Cardiac muscle cell (in vitro differentiated cells and primary cell): Measurements from ENCODE around the gene TTC28. TPM values are rescaled to one million over a fixed set of nuclear protein-coding genes. Genes with fewer than 3 reads are reported as not detected.

Experiments
- DNase-seq, 2 donors: peaks; one replicate each; pipeline versions ENCODE4 v3.0.0 to v3.0.0-alpha.2; 2010 to 2017; ENCODE audit warnings: low read depth in 1 of 2, low spot score in 1 of 2
- H3K27ac ChIP-seq: fragments of 200-600 bp; sonication (generic); 2 replicates; pipeline ENCODE4 v1.5.1; 2016
- H3K27me3 ChIP-seq: fragments of 200-600 bp; sonication (generic); 2 replicates; pipeline ENCODE4 v1.6.0; 2016; ENCODE audit warnings: control low read depth
- H3K36me3 ChIP-seq: fragments of 200-600 bp; sonication (generic); 2 replicates; pipeline ENCODE4 v1.5.1; 2016; ENCODE audit warnings: control low read depth
- H3K4me1 ChIP-seq: fragments of 200-600 bp; sonication (generic); 2 replicates; pipeline ENCODE4 v1.8.1; 2017; ENCODE audit warnings: low read depth, mild to moderate bottlenecking, mixed run types
- H3K4me3 ChIP-seq: fragments of 200-600 bp; sonication (generic); 2 replicates; pipeline ENCODE4 v1.5.1; 2016; ENCODE audit warnings: mild to moderate bottlenecking
- H3K9me3 ChIP-seq: fragments of 200-600 bp; sonication (generic); 2 replicates; pipeline ENCODE4 v1.5.1; 2017; ENCODE audit warnings: low read depth, mild to moderate bottlenecking, control low read depth
- polyA plus RNA-seq: library from polyadenylated mRNA; unstranded; fragments of >200 nt; fragmentation: Nextera tagmentation; extraction: Ambion mirVana; gene quantifications from 2 replicates; pipeline ENCODE4 v1.2.1, GENCODE V29; 2016
- total RNA-seq: library from RNA; depleted of rRNA; stranded (reverse); fragments of >200 nt; gene quantifications from 2 replicates; pipeline ENCODE4 v1.2.3, GENCODE V29; 2016
- TF ChIP-seq, protein P1 (sequence below): IDR thresholded peaks from 2 replicates; pipeline ENCODE4 v1.5.1; 2012; ENCODE audit warnings: low read depth, mild to moderate bottlenecking, low read length

TTC28 gene
- total and polyA plus RNA-seq, 2 experiments from 2014 or later = 27.3 to 109 TPM

GRCh38 chr22:28024422-28024888, 655.2 kb downstream of the TTC28 start:
- Histone ChIP-seq H3K4me3 (no peak overlapping the region), H3K27me3 (no peaks in the 10 kb centered on the region), H3K4me1 (peaks cover 29% of the 10 kb centered on the region), H3K27ac (no peak overlapping the region), H3K36me3 (no peaks in the 10 kb centered on the region), H3K9me3 (no peaks in the 10 kb centered on the region)
- TF ChIP-seq, protein P1, sequence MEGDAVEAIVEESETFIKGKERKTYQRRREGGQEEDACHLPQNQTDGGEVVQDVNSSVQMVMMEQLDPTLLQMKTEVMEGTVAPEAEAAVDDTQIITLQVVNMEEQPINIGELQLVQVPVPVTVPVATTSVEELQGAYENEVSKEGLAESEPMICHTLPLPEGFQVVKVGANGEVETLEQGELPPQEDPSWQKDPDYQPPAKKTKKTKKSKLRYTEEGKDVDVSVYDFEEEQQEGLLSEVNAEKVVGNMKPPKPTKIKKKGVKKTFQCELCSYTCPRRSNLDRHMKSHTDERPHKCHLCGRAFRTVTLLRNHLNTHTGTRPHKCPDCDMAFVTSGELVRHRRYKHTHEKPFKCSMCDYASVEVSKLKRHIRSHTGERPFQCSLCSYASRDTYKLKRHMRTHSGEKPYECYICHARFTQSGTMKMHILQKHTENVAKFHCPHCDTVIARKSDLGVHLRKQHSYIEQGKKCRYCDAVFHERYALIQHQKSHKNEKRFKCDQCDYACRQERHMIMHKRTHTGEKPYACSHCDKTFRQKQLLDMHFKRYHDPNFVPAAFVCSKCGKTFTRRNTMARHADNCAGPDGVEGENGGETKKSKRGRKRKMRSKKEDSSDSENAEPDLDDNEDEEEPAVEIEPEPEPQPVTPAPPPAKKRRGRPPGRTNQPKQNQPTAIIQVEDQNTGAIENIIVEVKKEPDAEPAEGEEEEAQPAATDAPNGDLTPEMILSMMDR = no peak
- no peak for DNase-seq

DNA sequence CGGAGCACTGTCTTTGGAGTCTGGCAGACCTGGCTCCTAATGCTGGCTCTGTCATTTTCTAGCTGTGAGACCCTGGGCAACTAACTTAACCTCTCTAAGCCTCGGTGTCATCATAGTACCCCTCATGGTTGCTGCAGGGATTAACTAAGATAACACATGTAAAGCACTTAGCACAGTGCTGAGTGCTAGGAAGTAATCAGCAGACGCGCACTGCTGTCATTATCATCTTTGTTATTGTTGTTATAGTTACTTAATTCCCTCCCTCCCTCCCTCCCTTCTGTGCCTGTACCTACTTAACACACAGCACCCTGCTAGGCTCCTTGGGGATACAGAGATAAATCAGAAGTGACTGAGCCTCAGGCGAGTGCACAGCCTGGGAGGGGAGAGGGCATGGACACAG, 655.9 kb downstream of the TTC28 start:
- Histone ChIP-seq H3K4me3 (no peak overlapping the region), H3K9me3 (no peaks in the 10 kb centered on the region), H3K27ac (no peak overlapping the region), H3K36me3 (no peaks in the 10 kb centered on the region), H3K4me1 (peaks cover 22% of the 10 kb centered on the region), H3K27me3 (no peaks in the 10 kb centered on the region)
- TF ChIP-seq, protein P1 = no peak
- no peak for DNase-seq

- DNase-seq = no peak
- peaks cover 22% of the 10 kb centered on the region for H3K4me1 ChIP-seq
- H3K9me3 ChIP-seq = no peaks in the 10 kb centered on the region
- no peaks in the 10 kb centered on the region for H3K36me3 ChIP-seq
- no peak overlapping the region for H3K4me3 ChIP-seq
- no peak overlapping the region for H3K27ac ChIP-seq
- no peaks in the 10 kb centered on the region for H3K27me3 ChIP-seq
- TF ChIP-seq, protein P1 = no peak
These were observed 656.6 kb downstream of the TTC28 start for GRCh38 chr22:28023036-28023435.

GRCh38 chr22:28021998-28022660, 657.5 kb downstream of the TTC28 start:
- H3K4me1 ChIP-seq = peaks cover 14% of the 10 kb centered on the region
- DNase-seq = no peak
- no peaks in the 10 kb centered on the region for H3K36me3 ChIP-seq
- H3K27ac ChIP-seq = no peak overlapping the region
- no peaks in the 10 kb centered on the region for H3K9me3 ChIP-seq
- no peaks in the 10 kb centered on the region for H3K27me3 ChIP-seq
- TF ChIP-seq, protein P1 = no peak
- H3K4me3 ChIP-seq = no peak overlapping the region

GRCh38 chr22:28021116-28021997, 658.3 kb downstream of the TTC28 start:
- Histone ChIP-seq H3K4me1 (peaks cover 19% of the 10 kb centered on the region), H3K9me3 (no peaks in the 10 kb centered on the region), H3K4me3 (no peak overlapping the region), H3K27ac (peak overlapping the region; percentile 59), H3K27me3 (no peaks in the 10 kb centered on the region), H3K36me3 (no peaks in the 10 kb centered on the region)
- TF ChIP-seq, protein P1 = no peak
- DNase-seq = no peak
